ENCODE data around the gene MOCS3.

The MOCS3 gene

GRCh38 chr20:51001430-51002265, 43.0 kb downstream of the MOCS3 start:
- no peak for DNase-seq (ENCODE audit: low read depth)
- TF ChIP-seq CTCF (IDR thresholded peaks at IDR 0.05; ENCODE audit: low read depth, low read length, missing control alignments): no peak
- no peak overlapping the region for H3K4me3 ChIP-seq (ENCODE audit: low read depth, low read length)

GRCh38 chr20:51002633-51003032, 44.0 kb downstream of the MOCS3 start:
- no peak for TF ChIP-seq CTCF (IDR thresholded peaks at IDR 0.05; ENCODE audit: low read depth, low read length, missing control alignments)
- DNase-seq (ENCODE audit: low read depth): no peak
- H3K4me3 ChIP-seq (ENCODE audit: low read depth, low read length): no peak overlapping the region

- no peak for TF ChIP-seq CTCF (IDR thresholded peaks at IDR 0.05; ENCODE audit: low read depth, low read length, missing control alignments)
- no peak for DNase-seq (ENCODE audit: low read depth)
- H3K4me3 ChIP-seq (ENCODE audit: low read depth, low read length): no peak overlapping the region
Measured at GRCh38 chr20:51003753-51004152, 45.1 kb downstream of the MOCS3 start.

- TF ChIP-seq CTCF (IDR thresholded peaks at IDR 0.05; ENCODE audit: low read depth, low read length, missing control alignments): no peak
- DNase-seq (ENCODE audit: low read depth): no peak
- no peak overlapping the region for H3K4me3 ChIP-seq (ENCODE audit: low read depth, low read length)
Measured at GRCh38 chr20:51004305-51004727, 45.7 kb downstream of the MOCS3 start.

GRCh38 chr20:51004781-51005180, 46.2 kb downstream of the MOCS3 start:
- no peak for DNase-seq (ENCODE audit: low read depth)
- H3K4me3 ChIP-seq (ENCODE audit: low read depth, low read length): no peak overlapping the region
- no peak for TF ChIP-seq CTCF (IDR thresholded peaks at IDR 0.05; ENCODE audit: low read depth, low read length, missing control alignments)

- DNase-seq (ENCODE audit: low read depth): no peak
- no peak overlapping the region for H3K4me3 ChIP-seq (ENCODE audit: low read depth, low read length)
- TF ChIP-seq CTCF (IDR thresholded peaks at IDR 0.05; ENCODE audit: low read depth, low read length, missing control alignments): no peak
Measured at GRCh38 chr20:51005214-51005613, 46.6 kb downstream of the MOCS3 start.

GRCh38 chr20:51008718-51009117, 50.1 kb downstream of the MOCS3 start:
- no peak for TF ChIP-seq CTCF (IDR thresholded peaks at IDR 0.05; ENCODE audit: low read depth, low read length, missing control alignments)
- H3K4me3 ChIP-seq (ENCODE audit: low read depth, low read length): no peak overlapping the region
- no peak for DNase-seq (ENCODE audit: low read depth)

All from GM12864 (cell line).